ENCODE data around the gene MTMR12.

DNA sequence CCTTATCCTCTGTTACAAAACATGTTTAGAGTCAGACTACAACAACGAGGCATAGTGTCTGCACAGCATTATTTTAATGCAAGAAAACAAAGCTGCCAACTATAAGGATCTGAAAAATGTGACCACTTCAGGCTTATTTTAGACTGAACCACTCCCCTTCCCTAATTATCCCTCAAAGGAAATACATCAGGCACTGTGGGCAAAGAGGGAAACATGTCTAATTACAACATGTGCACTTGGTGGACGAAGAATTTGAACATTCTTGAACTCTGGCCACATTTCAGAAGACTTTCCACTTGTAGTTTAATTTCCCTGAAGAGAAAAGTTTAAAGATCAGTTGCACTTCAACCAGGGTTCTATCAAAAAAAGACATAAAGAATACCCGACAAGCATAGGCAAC lies 3.8 kb downstream of the MTMR12 start:
- TF ChIP-seq, protein P1, sequence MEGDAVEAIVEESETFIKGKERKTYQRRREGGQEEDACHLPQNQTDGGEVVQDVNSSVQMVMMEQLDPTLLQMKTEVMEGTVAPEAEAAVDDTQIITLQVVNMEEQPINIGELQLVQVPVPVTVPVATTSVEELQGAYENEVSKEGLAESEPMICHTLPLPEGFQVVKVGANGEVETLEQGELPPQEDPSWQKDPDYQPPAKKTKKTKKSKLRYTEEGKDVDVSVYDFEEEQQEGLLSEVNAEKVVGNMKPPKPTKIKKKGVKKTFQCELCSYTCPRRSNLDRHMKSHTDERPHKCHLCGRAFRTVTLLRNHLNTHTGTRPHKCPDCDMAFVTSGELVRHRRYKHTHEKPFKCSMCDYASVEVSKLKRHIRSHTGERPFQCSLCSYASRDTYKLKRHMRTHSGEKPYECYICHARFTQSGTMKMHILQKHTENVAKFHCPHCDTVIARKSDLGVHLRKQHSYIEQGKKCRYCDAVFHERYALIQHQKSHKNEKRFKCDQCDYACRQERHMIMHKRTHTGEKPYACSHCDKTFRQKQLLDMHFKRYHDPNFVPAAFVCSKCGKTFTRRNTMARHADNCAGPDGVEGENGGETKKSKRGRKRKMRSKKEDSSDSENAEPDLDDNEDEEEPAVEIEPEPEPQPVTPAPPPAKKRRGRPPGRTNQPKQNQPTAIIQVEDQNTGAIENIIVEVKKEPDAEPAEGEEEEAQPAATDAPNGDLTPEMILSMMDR (IDR thresholded peaks at IDR 0.05), result no peak
- TF ChIP-seq POLR2A (IDR thresholded peaks at IDR 0.05), result no peak
- no peak for TF ChIP-seq POLR2AphosphoS5 (IDR thresholded peaks at IDR 0.05)
- no peak for TF ChIP-seq EP300 (IDR thresholded peaks at IDR 0.05)
